Measurements from ENCODE around the gene CIB2.

GRCh38 chr15:78072080-78072892 lies 59.0 kb downstream of the CIB2 start:
- no peak for TF ChIP-seq CTCF (IDR thresholded peaks at IDR 0.05)
- no peak for TF ChIP-seq POLR2A (IDR thresholded peaks at IDR 0.05)
